MCF 10A (cell line): ENCODE results near the gene CCDC134. TPM values are rescaled to one million over a fixed set of nuclear protein-coding genes. Genes with fewer than 3 reads are reported as not detected.

Experiments
- BruUV-seq: library from RNA; stranded (reverse); fragments of 400-500 nt; replicated peaks from 2 replicates; lab custom pipeline; 2021; lab: Mats Ljungman, UMichigan
- CTCF ChIA-PET: fragments of 300-600 bp; sonication (Branson Sonifier 250); formaldehyde crosslinking; extraction: SDS; loops from one replicate; lab custom pipeline; 2021; ENCODE audit warnings: antibody characterized with exemption, inconsistent platforms; lab: Yijun Ruan, JAX
- POLR2A ChIA-PET: fragments of 300-600, 350-650 bp; sonication (Branson Sonifier 250); formaldehyde crosslinking; extraction: SDS; loops from one replicate; lab custom pipeline; 2020; ENCODE audit warnings: antibody characterized with exemption, inconsistent platforms; lab: Yijun Ruan, JAX
- DNase-seq: peaks from one replicate; pipeline ENCODE4 v3.0.0-alpha.2; 2018; ENCODE audit not compliant: unreplicated experiment
- H3K27ac Mint-ChIP-seq: one replicate; pipeline ENCODE4 v1.8.0; 2022; ENCODE audit warnings: mild to moderate bottlenecking, low read depth, mixed read lengths; ENCODE audit not compliant: unreplicated experiment
- H3K27me3 Mint-ChIP-seq: one replicate; pipeline ENCODE4 v1.8.0; 2022; ENCODE audit warnings: mixed read lengths; ENCODE audit not compliant: insufficient read depth, unreplicated experiment
- H3K36me3 Mint-ChIP-seq: one replicate; pipeline ENCODE4 v1.8.0; 2022; ENCODE audit warnings: mild to moderate bottlenecking, moderate library complexity, mixed read lengths; ENCODE audit not compliant: insufficient read depth, unreplicated experiment
- H3K4me1 Mint-ChIP-seq: one replicate; pipeline ENCODE4 v1.8.0; 2022; ENCODE audit warnings: mixed read lengths; ENCODE audit not compliant: insufficient read depth, unreplicated experiment
- H3K4me3 Mint-ChIP-seq: one replicate; pipeline ENCODE4 v1.8.0; 2022; ENCODE audit warnings: mild to moderate bottlenecking, moderate library complexity, mixed read lengths; ENCODE audit not compliant: unreplicated experiment
- H3K9me3 Mint-ChIP-seq: one replicate; pipeline ENCODE4 v1.8.0; 2022; ENCODE audit warnings: mixed read lengths; ENCODE audit not compliant: unreplicated experiment
- CTCF ChIP-seq: fragments of 200-600 bp; IDR thresholded peaks from one replicate; pipeline ENCODE4 v1.8.0; 2022; ENCODE audit warnings: antibody characterized with exemption, mild to moderate bottlenecking; ENCODE audit not compliant: unreplicated experiment
- intact Hi-C: fragments of 100-400 bp; cut with micrococcal nuclease; formaldehyde crosslinking; loops from 2 replicates; pipeline ENCODE4 v1.14.1; 2022
- total RNA-seq: library from RNA; stranded (reverse); gene quantifications from 2 replicates; pipeline ENCODE4 v1.2.3, GENCODE V29; 2022

Gene CCDC134
- total RNA-seq, 1 experiment from 2014 or later = 4.0 TPM

DNA sequence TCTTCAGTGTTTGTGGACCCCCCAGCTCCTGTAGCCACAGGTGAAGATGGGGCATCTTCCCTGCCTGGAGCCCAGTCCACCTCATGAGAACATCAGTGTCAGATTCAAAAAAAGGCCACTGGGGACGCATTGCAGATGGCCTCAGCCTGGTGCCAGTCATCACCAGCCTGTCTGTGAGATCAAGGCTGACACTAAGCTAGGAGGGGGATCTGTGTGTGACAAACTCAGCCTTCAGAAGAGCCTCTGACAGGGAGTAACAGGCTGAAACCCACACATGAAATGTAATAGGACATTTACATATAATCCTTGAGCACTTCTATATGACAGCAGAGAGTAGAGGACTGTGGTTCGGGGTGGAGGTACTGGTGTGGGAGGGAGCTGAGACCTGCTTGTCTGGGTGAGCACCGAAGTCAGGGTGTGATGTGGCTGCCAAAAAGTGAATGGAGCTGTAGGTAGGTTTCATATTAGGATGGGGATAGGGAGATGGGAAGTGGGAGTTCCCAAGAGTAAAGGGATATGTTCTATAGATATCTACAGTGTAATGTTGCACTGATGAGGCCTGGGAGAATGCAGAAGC is 20.5 kb upstream of the CCDC134 start:
- no peak overlapping the region for H3K4me3 Mint-ChIP-seq
- intact Hi-C loops = no loop called here

GRCh38 chr22:41780746-41781505 is 19.6 kb upstream of the CCDC134 start:
- DNase-seq = no peak
- Mint-ChIP-seq H3K4me1 (no peaks in the 10 kb centered on the region), H3K27me3 (no peaks in the 10 kb centered on the region), H3K36me3 (no peaks in the 10 kb centered on the region), H3K4me3 (no peak overlapping the region), H3K27ac (no peak overlapping the region), H3K9me3 (no peaks in the 10 kb centered on the region)
- intact Hi-C loops = no loop called here
- TF ChIP-seq CTCF = no peak
- ChIA-PET CTCF (interaction anchor here (1.0 to 1.8 kb wide), 2 partner anchors 35 to 84 kb away, joined by 4 to 6 read pairs; no protein-coding TSS in a partner anchor), POLR2A (interaction anchor here (0.8 kb wide), 1 partner anchor 20 kb away, joined by 4 read pairs; the partner anchor contains the start of gene CCDC134)
- no TSS peak for BruUV-seq

More for the DNA sequence above, 20.5 kb upstream of the CCDC134 start:
- Mint-ChIP-seq H3K27ac (peak overlapping the region; percentile 5), H3K4me1 (no peaks in the 10 kb centered on the region), H3K9me3 (no peaks in the 10 kb centered on the region), H3K27me3 (no peaks in the 10 kb centered on the region), H3K36me3 (no peaks in the 10 kb centered on the region)
- DNase-seq = no peak
- ChIA-PET POLR2A (interaction anchor here (1.0 kb wide), 1 partner anchor 21 kb away, joined by 3 read pairs; the partner anchor contains the start of gene CCDC134), CTCF (interaction anchor here (0.9 to 1.8 kb wide), 2 partner anchors 33 to 83 kb away, joined by 6 to 9 read pairs; no protein-coding TSS in a partner anchor)
- TF ChIP-seq CTCF = no peak
- no TSS peak for BruUV-seq

DNA sequence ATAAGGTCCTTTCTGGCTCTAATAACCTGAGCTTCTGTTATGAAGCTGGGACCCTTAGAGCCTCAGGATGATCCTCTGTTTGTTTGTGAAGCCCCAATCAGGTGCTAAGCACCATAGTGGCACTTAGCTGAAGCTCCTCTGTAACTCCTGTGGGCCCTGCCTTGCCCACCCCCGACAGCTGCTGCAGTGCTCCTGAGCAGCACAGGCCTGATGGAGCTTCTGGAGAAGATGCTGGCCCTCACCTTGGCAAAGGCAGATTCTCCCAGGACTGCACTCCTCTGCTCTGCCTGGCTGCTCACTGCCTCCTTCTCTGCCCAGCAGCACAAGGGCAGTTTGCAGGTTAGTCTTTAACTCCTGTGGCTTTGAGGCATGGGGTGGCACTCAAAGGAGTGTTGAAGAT is 19.0 kb upstream of the CCDC134 start:
- no peak for DNase-seq
- TF ChIP-seq CTCF = no peak
- Mint-ChIP-seq H3K36me3 (no peaks in the 10 kb centered on the region), H3K27ac (no peak overlapping the region), H3K27me3 (no peaks in the 10 kb centered on the region), H3K9me3 (no peaks in the 10 kb centered on the region), H3K4me1 (no peaks in the 10 kb centered on the region), H3K4me3 (no peak overlapping the region)
- CTCF ChIA-PET = interaction anchor here (0.7 to 1.0 kb wide), 2 partner anchors 35 to 79 kb away, joined by 3 to 4 read pairs; no protein-coding TSS in a partner anchor
- no TSS peak for BruUV-seq
- POLR2A ChIA-PET = interaction anchor here (0.8 kb wide), 1 partner anchor 19 kb away, joined by 4 read pairs; the partner anchor contains the start of gene CCDC134
- intact Hi-C loops = no loop called here

GRCh38 chr22:41782316-41782715 is 18.2 kb upstream of the CCDC134 start:
- Mint-ChIP-seq H3K4me1 (no peaks in the 10 kb centered on the region), H3K27me3 (no peaks in the 10 kb centered on the region), H3K36me3 (no peaks in the 10 kb centered on the region), H3K27ac (no peak overlapping the region), H3K4me3 (no peak overlapping the region), H3K9me3 (no peaks in the 10 kb centered on the region)
- no TSS peak for BruUV-seq
- DNase-seq = no peak
- POLR2A ChIA-PET = no interaction called here
- no peak for TF ChIP-seq CTCF
- CTCF ChIA-PET = interaction anchor here (1.6 kb wide), 1 partner anchor 36 kb away, joined by 5 read pairs; no protein-coding TSS in a partner anchor
- intact Hi-C loops = no loop called here
